GM18498 (cell line): Measurements from ENCODE around the gene ZCCHC14.

Experiments used
- ATAC-seq: cut with Tn5 transposase; IDR thresholded peaks from one replicate; pipeline ENCODE4 v1.9.1; 2021; ENCODE audit warnings: mild to moderate bottlenecking, moderate library complexity; ENCODE audit not compliant: unreplicated experiment

The ZCCHC14 gene

GRCh38 chr16:87435372-87436224 is 57.2 kb downstream of the ZCCHC14 start:
- no peak for ATAC-seq

GRCh38 chr16:87434146-87434667 is 58.6 kb downstream of the ZCCHC14 start:
- ATAC-seq, result no peak

GRCh38 chr16:87432330-87432915 is 60.4 kb downstream of the ZCCHC14 start:
- ATAC-seq, result no peak

GRCh38 chr16:87431926-87432325 is 60.9 kb downstream of the ZCCHC14 start:
- no peak for ATAC-seq

GRCh38 chr16:87426423-87427215 is 66.2 kb downstream of the ZCCHC14 start:
- no peak for ATAC-seq

GRCh38 chr16:87425941-87426340 is 66.9 kb downstream of the ZCCHC14 start:
- ATAC-seq, result no peak

GRCh38 chr16:87424266-87424665 is 68.6 kb downstream of the ZCCHC14 start:
- ATAC-seq, result no peak

GRCh38 chr16:87423429-87423828 is 69.4 kb downstream of the ZCCHC14 start:
- no peak for ATAC-seq

- ATAC-seq, result no peak
These were observed 70.7 kb downstream of the ZCCHC14 start for GRCh38 chr16:87422106-87422505.

- ATAC-seq, result no peak
These were observed 71.6 kb downstream of the ZCCHC14 start for GRCh38 chr16:87421003-87421912.

- ATAC-seq, result no peak
These were observed 72.5 kb downstream of the ZCCHC14 start for GRCh38 chr16:87420026-87421002.

- ATAC-seq, result no peak
These were observed 74.2 kb downstream of the ZCCHC14 start for GRCh38 chr16:87418644-87419043.

- no peak for ATAC-seq
These were observed 74.6 kb downstream of the ZCCHC14 start for GRCh38 chr16:87418216-87418615.

GRCh38 chr16:87417528-87417910 is 75.3 kb downstream of the ZCCHC14 start:
- no peak for ATAC-seq

GRCh38 chr16:87416826-87417527 is 75.8 kb downstream of the ZCCHC14 start:
- ATAC-seq, result no peak

- no peak for ATAC-seq
These were observed 77.4 kb downstream of the ZCCHC14 start for GRCh38 chr16:87415441-87415840.

GRCh38 chr16:87414251-87414680 is 78.6 kb downstream of the ZCCHC14 start:
- no peak for ATAC-seq

- ATAC-seq, result no peak
These were observed 79.8 kb downstream of the ZCCHC14 start for GRCh38 chr16:87412996-87413421.
